GM18505 (cell line): ENCODE data around the gene FSTL5.

Source experiments
- ATAC-seq: cut with Tn5 transposase; IDR thresholded peaks from one replicate; pipeline ENCODE4 v1.9.1; 2021; ENCODE audit not compliant: unreplicated experiment
- POLR2A ChIP-seq: IDR thresholded peaks from 4 replicates; pipeline ENCODE4 v1.6.1; 2011; ENCODE audit warnings: borderline replicate concordance; ENCODE audit not compliant: insufficient read depth, insufficient read length; ENCODE audit errors: extremely low read depth

FSTL5 gene

DNA sequence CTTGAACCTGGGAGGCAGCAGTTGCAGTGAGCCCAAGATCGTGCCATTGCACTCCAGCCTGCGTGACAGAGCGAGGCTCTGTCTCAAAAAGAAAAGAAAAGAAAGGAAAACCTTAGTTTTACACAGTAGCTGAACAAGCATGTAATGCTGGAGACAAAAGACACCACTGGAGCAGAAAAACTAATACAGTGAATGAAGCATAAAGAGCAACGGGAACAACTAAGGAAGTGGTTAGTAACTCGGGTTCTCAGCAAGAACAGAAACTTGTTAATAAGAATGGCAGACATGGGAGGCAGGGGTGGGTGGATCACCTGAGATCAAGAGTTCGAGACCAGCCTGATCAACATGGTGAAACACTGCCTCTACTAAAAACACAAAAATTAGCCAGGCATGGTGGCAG lies 263.7 kb downstream of the FSTL5 start:
- no peak for ATAC-seq
- TF ChIP-seq POLR2A: no peak

DNA sequence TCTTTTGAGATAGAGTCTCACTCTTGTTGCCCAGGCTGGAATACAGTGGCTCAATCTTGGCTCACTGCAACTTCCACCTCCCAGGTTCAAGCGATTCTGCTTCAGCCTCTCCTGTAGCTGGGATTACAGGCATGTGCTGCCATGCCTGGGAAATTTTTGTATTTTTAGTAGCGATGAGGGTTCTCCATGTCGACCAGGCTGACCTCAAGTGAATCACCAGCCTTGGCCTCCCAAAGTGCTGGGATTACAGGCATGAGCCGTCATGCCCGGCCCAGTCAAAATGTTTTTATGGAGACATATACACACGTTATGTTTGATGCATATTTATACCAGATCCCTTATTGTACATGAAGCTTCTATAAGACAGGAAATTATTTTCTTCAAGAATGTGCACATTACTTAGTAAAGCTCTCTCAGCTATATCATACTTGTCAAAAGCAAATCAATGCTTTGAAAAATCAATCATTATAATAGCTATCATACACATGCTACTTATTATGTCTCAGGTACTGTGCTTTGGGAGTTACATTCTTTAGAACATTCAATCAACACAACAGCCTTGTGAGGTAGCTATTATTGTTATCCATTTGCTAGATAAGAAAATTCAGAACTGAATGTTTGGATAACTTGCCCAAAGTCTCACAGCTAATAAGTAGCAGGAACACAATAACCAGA lies 269.2 kb downstream of the FSTL5 start:
- TF ChIP-seq POLR2A: no peak
- ATAC-seq: no peak

DNA sequence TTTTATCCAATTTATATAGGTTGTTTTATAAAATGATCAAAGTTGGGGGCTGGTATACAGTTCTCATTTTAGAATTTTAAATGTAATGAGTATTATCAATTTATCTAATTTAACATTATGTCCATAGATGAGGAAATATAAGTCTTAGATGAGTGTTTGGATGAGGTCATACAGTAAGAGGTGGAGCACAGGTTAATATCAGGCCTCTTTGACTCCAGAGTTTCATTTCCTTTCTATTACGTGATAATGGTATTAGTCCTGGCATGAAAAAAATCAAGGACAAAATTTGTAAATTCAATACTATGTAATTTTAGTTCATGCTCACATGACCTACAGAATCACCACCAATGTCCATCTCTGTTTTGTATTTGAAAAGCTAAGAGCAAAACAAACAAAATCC lies 269.8 kb downstream of the FSTL5 start:
- TF ChIP-seq POLR2A: no peak
- no peak for ATAC-seq

DNA sequence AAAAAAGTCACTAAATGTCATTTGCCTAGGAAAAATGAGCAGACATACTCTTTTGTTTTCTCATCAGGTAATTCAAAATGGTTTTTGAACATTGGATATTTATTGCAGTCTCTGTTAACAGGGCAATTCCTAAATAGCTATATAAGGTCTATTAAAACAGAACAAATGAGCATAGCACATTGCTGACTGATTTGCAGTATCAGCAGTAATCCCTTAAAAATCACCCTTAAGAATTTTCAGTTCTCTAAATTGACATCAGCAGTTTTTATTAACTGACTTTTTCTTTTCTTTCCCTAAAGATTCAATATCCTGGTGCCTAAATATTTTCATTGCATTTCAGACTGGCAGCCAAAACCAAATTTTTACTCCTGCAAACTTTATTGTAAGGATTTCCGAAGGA lies 270.2 kb downstream of the FSTL5 start:
- ATAC-seq: no peak
- TF ChIP-seq POLR2A: no peak

DNA sequence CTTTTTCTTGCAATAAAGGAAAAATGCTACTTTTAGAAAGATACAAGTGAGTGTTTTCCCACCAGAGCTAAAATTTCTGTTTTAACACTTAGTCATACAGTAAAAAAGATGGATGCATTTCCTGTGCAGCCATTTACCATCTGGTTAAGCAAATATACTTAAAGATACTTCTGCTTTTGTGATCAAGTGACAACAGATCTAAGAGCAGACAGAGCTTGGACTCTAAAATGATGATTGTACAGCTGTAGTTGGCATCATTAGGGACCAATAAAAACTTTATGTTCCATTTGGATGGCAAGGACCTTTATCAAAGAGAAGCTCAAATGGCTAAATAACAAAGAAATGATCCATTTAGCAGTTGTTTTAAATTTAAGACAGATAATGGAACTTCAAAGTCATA lies 270.8 kb downstream of the FSTL5 start:
- no peak for ATAC-seq
- TF ChIP-seq POLR2A: no peak

DNA sequence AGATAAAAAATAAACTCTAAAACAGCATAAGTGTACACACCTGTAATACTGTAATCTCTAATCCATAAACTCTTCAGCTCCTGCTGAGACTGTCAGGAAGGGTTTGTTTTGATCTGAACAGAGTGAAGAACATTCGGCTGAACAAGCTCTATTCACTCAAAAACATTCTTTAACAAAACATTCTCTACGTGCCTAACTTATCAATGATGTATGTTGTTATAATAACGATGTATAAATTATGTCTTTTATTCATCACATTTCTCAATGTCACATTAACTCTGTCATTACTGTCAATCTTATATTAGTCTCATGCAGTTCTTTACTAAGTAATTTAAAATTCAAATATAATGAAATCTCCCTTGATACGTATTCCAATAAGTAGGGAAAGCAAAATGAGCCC lies 280.6 kb downstream of the FSTL5 start:
- no peak for ATAC-seq
- no peak for TF ChIP-seq POLR2A

DNA sequence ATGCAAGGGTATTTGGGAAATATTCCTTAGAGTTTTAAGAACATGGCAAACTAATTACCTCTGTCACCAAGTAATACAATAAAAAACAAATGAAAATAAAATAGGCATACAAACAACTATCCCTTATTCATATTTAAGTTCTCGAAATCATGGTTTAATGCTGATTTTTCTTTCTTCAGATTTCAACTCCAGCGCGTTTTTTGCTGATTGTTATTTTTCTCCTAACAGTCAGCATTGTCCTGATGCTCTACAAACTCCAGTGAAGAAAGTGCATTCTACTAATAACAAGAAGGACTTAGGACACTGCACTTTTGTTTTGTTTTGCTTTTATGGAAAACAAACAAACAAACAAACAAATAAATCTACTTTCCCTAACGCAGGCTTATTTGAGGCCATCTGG lies 282.4 kb downstream of the FSTL5 start:
- TF ChIP-seq POLR2A: no peak
- no peak for ATAC-seq

DNA sequence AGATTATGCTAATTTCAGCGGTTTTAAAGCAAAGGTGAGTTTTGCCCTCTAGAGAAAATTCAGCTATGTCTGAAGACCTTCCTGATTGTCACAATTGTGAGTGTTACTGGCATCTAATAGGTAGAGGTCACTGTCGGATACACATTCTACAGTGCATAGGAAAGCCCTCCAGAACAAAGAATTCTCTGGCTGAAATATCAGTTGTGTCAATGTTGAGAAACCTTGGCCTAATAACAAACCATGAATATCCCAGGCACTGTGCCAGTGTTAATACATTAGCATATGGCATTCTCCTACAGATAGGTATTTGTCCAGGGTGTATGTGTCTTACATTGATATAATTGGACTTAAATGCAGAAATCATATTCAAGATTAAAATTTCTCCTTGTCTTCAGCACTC lies 294.3 kb downstream of the FSTL5 start:
- no peak for ATAC-seq

DNA sequence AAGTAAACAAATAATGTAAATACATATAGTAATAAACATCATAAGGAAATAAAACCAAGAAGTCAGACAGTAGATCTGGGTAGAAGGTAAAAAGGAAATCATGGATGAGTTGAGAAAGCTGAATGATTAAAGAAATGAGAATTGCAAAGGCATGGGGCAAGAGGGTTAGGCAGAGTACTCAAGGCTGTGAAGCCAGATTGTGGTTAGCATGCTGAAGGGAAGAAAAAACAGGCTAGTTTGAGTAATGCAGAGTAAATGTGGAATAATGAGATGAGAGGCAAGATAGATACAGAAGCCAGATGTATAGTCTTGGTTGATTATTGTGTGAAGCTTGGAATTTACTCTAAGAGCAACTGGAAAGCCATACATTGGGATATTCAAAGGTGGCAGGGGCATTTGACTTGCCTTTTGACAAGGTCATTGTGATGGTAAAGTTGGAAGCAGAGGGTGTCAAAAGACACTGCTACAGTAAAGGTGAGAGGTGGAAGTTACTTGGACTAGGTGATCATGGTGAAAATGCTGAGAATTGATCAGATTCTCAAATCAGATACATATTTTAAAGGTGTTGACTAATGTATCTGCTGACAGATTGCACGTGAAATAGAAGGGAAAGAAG lies 307.0 kb downstream of the FSTL5 start:
- ATAC-seq: no peak
- TF ChIP-seq POLR2A: no peak

More for the DNA sequence above, 294.3 kb downstream of the FSTL5 start:
- TF ChIP-seq POLR2A: no peak

DNA sequence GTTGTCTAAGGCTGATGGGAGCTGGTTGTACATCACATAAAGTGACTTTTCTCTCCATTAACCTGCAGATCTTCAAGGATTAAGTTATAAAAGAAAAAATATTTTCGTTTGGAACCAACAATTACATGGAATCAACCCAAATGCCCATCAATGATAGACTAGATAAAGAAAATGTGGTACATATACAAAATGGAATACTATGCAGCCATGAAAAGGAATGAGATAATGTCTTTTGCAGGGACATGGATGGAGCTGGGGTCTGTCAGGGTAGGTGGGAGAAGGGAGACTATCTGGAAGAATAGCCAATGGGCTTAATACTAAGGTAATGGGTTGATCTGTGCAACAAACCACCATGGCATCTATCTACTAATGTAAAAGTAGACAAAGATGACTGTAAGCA lies 313.2 kb downstream of the FSTL5 start:
- ATAC-seq: no peak
- TF ChIP-seq POLR2A: no peak

DNA sequence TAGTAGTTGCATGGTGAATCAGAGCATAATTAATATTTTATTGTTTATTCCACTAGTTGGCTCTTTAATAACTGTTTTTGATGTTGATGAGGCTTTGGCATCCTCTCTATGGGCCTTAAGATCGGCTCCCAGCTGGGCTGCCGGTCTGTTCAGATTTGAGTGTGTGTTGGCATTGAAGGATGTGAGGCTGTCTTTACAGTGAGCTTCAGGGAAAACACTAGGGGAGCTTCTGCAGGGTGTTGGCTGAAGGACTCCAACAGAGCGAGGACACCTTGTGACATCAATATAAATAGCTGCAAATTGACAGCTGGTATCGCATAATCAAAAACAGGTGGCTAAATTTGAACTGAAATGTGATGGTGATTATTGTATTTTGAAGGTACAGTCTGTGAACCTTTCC lies 322.0 kb downstream of the FSTL5 start:
- TF ChIP-seq POLR2A: no peak
- no peak for ATAC-seq

DNA sequence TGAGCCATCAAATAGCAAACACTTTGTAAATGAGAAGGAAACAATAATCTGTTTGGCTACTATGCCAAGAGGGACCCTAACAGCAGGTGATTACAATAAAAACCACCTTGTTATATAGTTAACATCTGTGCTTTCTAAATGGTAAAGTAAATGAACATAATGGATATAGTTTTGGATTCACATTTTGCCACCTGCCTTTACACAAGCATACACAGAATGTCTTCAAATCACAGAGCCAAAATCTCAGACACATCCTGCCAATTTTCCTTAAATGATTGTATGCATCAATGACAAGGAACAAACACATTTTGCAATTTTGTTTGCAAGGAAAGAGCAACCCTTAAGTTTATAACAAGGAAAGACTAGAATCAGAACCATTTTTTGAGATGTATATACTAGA lies 334.2 kb downstream of the FSTL5 start:
- ATAC-seq: no peak
- TF ChIP-seq POLR2A: no peak

DNA sequence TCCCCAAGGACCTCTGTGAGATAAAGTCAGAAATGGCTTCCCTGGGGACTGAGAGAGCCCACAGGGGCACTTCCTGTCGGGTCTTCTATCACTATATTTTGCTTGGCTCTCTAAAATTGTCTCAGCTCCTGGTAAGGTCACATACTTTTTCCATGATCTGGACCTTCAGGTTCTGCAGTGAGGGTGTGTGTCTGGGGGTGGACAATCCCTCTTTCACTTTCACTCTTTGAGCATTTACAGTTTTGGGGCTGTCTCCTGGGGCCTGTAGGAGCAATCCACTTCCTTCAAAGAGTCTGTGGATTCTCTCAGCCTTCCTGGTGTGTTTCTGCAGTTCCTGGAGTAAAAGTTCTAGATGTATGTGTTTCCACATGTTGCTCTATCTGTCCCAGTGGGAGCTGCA lies 335.7 kb downstream of the FSTL5 start:
- ATAC-seq: no peak
- no peak for TF ChIP-seq POLR2A

DNA sequence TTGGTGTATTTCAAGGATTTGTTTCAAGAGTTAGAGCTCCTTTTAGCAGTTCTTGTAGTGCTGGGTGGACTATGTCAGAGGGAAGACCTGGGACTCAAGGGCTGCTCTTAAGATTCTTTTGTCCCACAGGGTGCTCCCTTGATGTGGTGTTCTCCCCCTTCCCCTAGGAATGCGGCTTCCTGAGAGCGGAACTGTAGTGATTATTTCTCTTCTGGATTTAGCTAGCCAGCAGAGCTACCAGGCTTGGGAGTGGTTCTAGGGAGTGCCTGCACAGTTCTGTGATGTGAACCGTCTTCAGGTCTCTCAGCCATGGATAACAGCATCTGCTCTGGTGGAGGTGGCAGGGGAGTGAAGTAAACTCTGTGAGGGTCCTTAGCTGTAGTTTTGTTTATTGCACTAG lies 336.8 kb downstream of the FSTL5 start:
- no peak for ATAC-seq
- no peak for TF ChIP-seq POLR2A
